HCT116 (cell line): ENCODE data around the gene KRT74. TPM values are rescaled to one million over a fixed set of nuclear protein-coding genes. Genes with fewer than 3 reads are reported as not detected.

ENCODE experiments used
- ATAC-seq: fragments of 200-7000 bp; cut with Tn5 transposase; 2 replicates; pipeline ENCODE4 v1.9.1; 2020; ENCODE audit warnings: mild to moderate bottlenecking, moderate library complexity
- BruUV-seq: library from RNA; stranded (reverse); fragments of 400-500 nt; replicated peaks from 2 replicates; lab custom pipeline; 2021; lab: Mats Ljungman, UMichigan
- CTCF ChIA-PET: fragments of 300-600 bp; sonication (Branson Sonifier 250); formaldehyde crosslinking; loops from one replicate; lab custom pipeline; 2021; ENCODE audit warnings: antibody characterized with exemption; lab: Charles Lee
- POLR2A ChIA-PET: fragments of 300-600, 350-600 bp; sonication (Branson Sonifier 250); formaldehyde crosslinking; loops from one replicate; lab custom pipeline; 2021; ENCODE audit warnings: antibody characterized with exemption; lab: Charles Lee
- RAD21 ChIA-PET, 2 experiments: fragments of 300-600 bp; sonication (Branson Sonifier 250); formaldehyde crosslinking; loops; one replicate each; lab custom pipeline; 2023; ENCODE audit warnings: low total read pairs in 2 of 2; ENCODE audit not compliant: uncharacterized antibody in 2 of 2, unreplicated experiment in 2 of 2, low non-redundant PET in 1 of 2; lab: Charles Lee
- DNase-seq: peaks from one replicate; pipeline ENCODE4 v3.0.0-alpha.2; 2010; ENCODE audit warnings: low read depth, low spot score
- H2AFZ ChIP-seq: fragments of 200-600 bp; shearing (Covaris generic), sonication (generic); 2 replicates; pipeline ENCODE4 v1.6.1; 2017; ENCODE audit warnings: low read depth, mixed run types, mixed read lengths, antibody characterized with exemption, low read length; ENCODE audit not compliant: poor library complexity, severe bottlenecking
- H3K27ac ChIP-seq: 2 replicates; pipeline ENCODE4 v1.5.1; 2012; ENCODE audit warnings: low read depth, low read length
- H3K27me3 ChIP-seq: fragments of 200-600 bp; sonication (generic); 2 replicates; pipeline ENCODE4 v1.6.1; 2016; ENCODE audit warnings: mixed run types, low read length, mixed read lengths; ENCODE audit not compliant: insufficient read depth
- H3K36me3 ChIP-seq, 2 experiments: fragments of 200-500 bp in 1 of 2; fragments of 200-600 bp in 1 of 2; sonication (Bioruptor generic) in 1 of 2; sonication (generic) in 1 of 2; 2 replicates each; pipeline versions ENCODE4 v1.5.1 to v1.6.1; 2014 to 2016; ENCODE audit warnings: low read length in 2 of 2, inconsistent platforms in 1 of 2, mixed read lengths in 1 of 2, mixed run types in 1 of 2; ENCODE audit not compliant: insufficient read depth in 2 of 2, control insufficient read depth in 1 of 2
- H3K4me1 ChIP-seq, 2 experiments: fragments of 200-600 bp in 1 of 2; sonication (generic) in 1 of 2; 2 replicates each; pipeline versions ENCODE4 v1.5.1 to v1.6.1; 2012 to 2017; ENCODE audit warnings: low read length in 2 of 2, inconsistent platforms in 1 of 2, mild to moderate bottlenecking in 1 of 2, mixed read lengths in 1 of 2, mixed run types in 1 of 2, moderate library complexity in 1 of 2; ENCODE audit not compliant: insufficient read depth in 2 of 2, control insufficient read depth in 1 of 2
- H3K4me2 ChIP-seq: fragments of 200-600 bp; sonication (generic); 2 replicates; pipeline ENCODE4 v1.6.1; 2017; ENCODE audit warnings: mixed run types, low read length, mixed read lengths
- H3K4me3 ChIP-seq, 2 experiments: fragments of 200-600 bp in 1 of 2; sonication (generic) in 1 of 2; replicated peaks in 1 of 2; 2 replicates each; pipeline ENCODE4 v1.5.1; 2011 to 2016; ENCODE audit warnings: low read length in 2 of 2, control low read depth in 1 of 2, low read depth in 1 of 2, mild to moderate bottlenecking in 1 of 2, mixed read lengths in 1 of 2, mixed run types in 1 of 2
- H3K79me2 ChIP-seq: fragments of 200-600 bp; sonication (generic); 2 replicates; pipeline ENCODE4 v1.6.1; 2017; ENCODE audit warnings: mild to moderate bottlenecking, mixed run types, low read length, moderate library complexity, mixed read lengths; ENCODE audit not compliant: insufficient read depth
- H3K9ac ChIP-seq: fragments of 200-600 bp; sonication (generic); 2 replicates; pipeline ENCODE4 v1.6.1; 2016; ENCODE audit warnings: low read length, mixed read lengths
- H3K9me2 ChIP-seq: fragments of 200-600 bp; sonication (generic), shearing (Covaris generic); 2 replicates; pipeline ENCODE4 v1.6.1; 2017; ENCODE audit warnings: mixed run types, mild to moderate bottlenecking, moderate library complexity; ENCODE audit not compliant: insufficient read depth
- H3K9me3 ChIP-seq, 2 experiments: fragments of 200-500 bp in 1 of 2; fragments of 200-600 bp in 1 of 2; sonication (Bioruptor generic) in 1 of 2; sonication (generic) in 1 of 2; 2 replicates each; pipeline ENCODE4 v1.6.1; 2014 to 2017; ENCODE audit warnings: low read length in 2 of 2, mixed read lengths in 2 of 2, inconsistent platforms in 1 of 2, low read depth in 1 of 2, mild to moderate bottlenecking in 1 of 2, mixed run types in 1 of 2, moderate library complexity in 1 of 2; ENCODE audit not compliant: control insufficient read depth in 1 of 2, insufficient read depth in 1 of 2
- H4K20me1 ChIP-seq: fragments of 200-600 bp; sonication (generic), shearing (Covaris generic); 2 replicates; pipeline ENCODE4 v1.6.1; 2017; ENCODE audit warnings: mixed run types, mild to moderate bottlenecking, moderate library complexity; ENCODE audit not compliant: insufficient read depth
- ATF3 ChIP-seq: IDR thresholded peaks from 2 replicates; pipeline ENCODE4 v1.6.1; 2012
- CBX3 ChIP-seq: IDR thresholded peaks from 2 replicates; pipeline ENCODE4 v1.6.1; 2012; ENCODE audit warnings: low read depth
- CEBPB ChIP-seq: IDR thresholded peaks from 2 replicates; pipeline ENCODE4 v1.6.1; 2012; ENCODE audit warnings: low read depth
- CTCF ChIP-seq, 3 experiments: fragments of 200-600 bp in 1 of 3; sonication (generic) in 1 of 3; IDR thresholded peaks in 2 of 3; conservative IDR thresholded peaks in 1 of 3; 2 replicates each; pipeline ENCODE4 v1.5.1; 2012 to 2017; ENCODE audit warnings: low read depth in 2 of 3, low read length in 2 of 3, antibody characterized with exemption in 1 of 3, borderline replicate concordance in 1 of 3, control low read depth in 1 of 3, mild to moderate bottlenecking in 1 of 3, mixed read lengths in 1 of 3, mixed run types in 1 of 3, moderate library complexity in 1 of 3; ENCODE audit not compliant: insufficient read depth in 1 of 3
- FOSL1 ChIP-seq: IDR thresholded peaks from 2 replicates; pipeline ENCODE4 v1.6.1; 2012; ENCODE audit warnings: low read depth
- JUND ChIP-seq: IDR thresholded peaks from 2 replicates; pipeline ENCODE4 v1.6.1; 2012
- POLR2A ChIP-seq: IDR thresholded peaks from 2 replicates; pipeline ENCODE4 v1.7.0; 2011; ENCODE audit warnings: borderline replicate concordance; ENCODE audit not compliant: insufficient read depth, insufficient read length; ENCODE audit errors: extremely low read depth
- RAD21 ChIP-seq: IDR thresholded peaks from 2 replicates; pipeline ENCODE4 v1.6.1; 2012; ENCODE audit warnings: low read depth, mild to moderate bottlenecking
- SIN3A ChIP-seq: IDR thresholded peaks from 2 replicates; pipeline ENCODE4 v1.6.1; 2012; ENCODE audit warnings: low read depth
- TCF7L2 ChIP-seq: IDR thresholded peaks from 2 replicates; pipeline ENCODE4 v1.7.0; 2011; ENCODE audit warnings: borderline replicate concordance, inconsistent platforms; ENCODE audit not compliant: insufficient read depth, insufficient read length; ENCODE audit errors: extremely low read depth
- YY1 ChIP-seq: IDR thresholded peaks from 2 replicates; pipeline ENCODE4 v1.6.1; 2011; ENCODE audit warnings: low read length, low read depth, moderate library complexity, mild to moderate bottlenecking; ENCODE audit not compliant: insufficient replicate concordance; ENCODE audit errors: extremely low read depth
- ZBTB33 ChIP-seq: IDR thresholded peaks from 2 replicates; pipeline ENCODE4 v1.6.1; 2011; ENCODE audit warnings: mild to moderate bottlenecking, low read length, moderate library complexity; ENCODE audit not compliant: insufficient replicate concordance; ENCODE audit errors: extremely low read depth
- ZFX ChIP-seq: fragments of 450-650 bp; IDR thresholded peaks from 2 replicates; pipeline ENCODE4 v1.6.1; 2017
- ZNF274 ChIP-seq: fragments of 200-500 bp; sonication (Bioruptor generic); IDR thresholded peaks from 2 replicates; pipeline ENCODE4 v1.6.1; 2014; ENCODE audit warnings: mild to moderate bottlenecking, low read depth, low read length, inconsistent platforms
- intact Hi-C: fragments of 100-400 bp; cut with micrococcal nuclease; formaldehyde crosslinking; loops from 2 replicates; pipeline ENCODE4 v1.10.0; 2022
- total RNA-seq: library from RNA; stranded (reverse); gene quantifications from one replicate; pipeline ENCODE4 v1.2.1, GENCODE V29; 2021; ENCODE audit not compliant: unreplicated experiment

Gene KRT74
- total RNA-seq, 1 experiment from 2014 or later = not detected

GRCh38 chr12:52582486-52582885 is 8.8 kb upstream of the KRT74 start:
- H3K27ac ChIP-seq = no peak overlapping the region

GRCh38 chr12:52581481-52581880 is 7.8 kb upstream of the KRT74 start:
- Histone ChIP-seq H3K9me3 (no peaks in the 10 kb centered on the region), H3K27me3 (no peaks in the 10 kb centered on the region), H3K4me3 (no peak overlapping the region), H2AFZ (no peak overlapping the region), H3K79me2 (no peaks in the 10 kb centered on the region), H3K9ac (no peak overlapping the region), H4K20me1 (no peaks in the 10 kb centered on the region), H3K4me2 (no peak overlapping the region), H3K4me1 (peaks cover 0 to 40% of the 10 kb centered on the region in 2 experiments; a peak in 3 of 4 replicates), H3K9me2 (no peaks in the 10 kb centered on the region), H3K27ac (no peak overlapping the region), H3K36me3 (no peaks in the 10 kb centered on the region)
- ChIA-PET CTCF (interaction anchor here (2.5 to 4.6 kb wide), 4 partner anchors 186 to 298 kb away, joined by 16 to 29 read pairs (median 22); no protein-coding TSS in a partner anchor), POLR2A (no interaction called here), RAD21 (interaction anchor here (0.8 to 2.5 kb wide), 4 partner anchors 8 to 298 kb away, joined by 3 to 7 read pairs (median 4); partner anchors contain the start of gene KRT74 (in 1 of the 2))
- DNase-seq = no peak
- BruUV-seq = no TSS peak
- intact Hi-C loops = loop anchor here (5.0 kb wide), 2 partner anchors 189 to 424 kb away; no protein-coding TSS in a partner anchor
- ATAC-seq = no peak
- TF ChIP-seq TCF7L2 = no peak
- no peak for TF ChIP-seq SIN3A
- TF ChIP-seq ATF3 = no peak
- TF ChIP-seq POLR2A = no peak
- TF ChIP-seq ZFX = no peak
- no peak for TF ChIP-seq RAD21
- TF ChIP-seq JUND = no peak
- TF ChIP-seq FOSL1 = no peak
- no peak for TF ChIP-seq CEBPB
- no peak for TF ChIP-seq YY1
- no peak for TF ChIP-seq ZBTB33
- TF ChIP-seq CTCF (IDR thresholded peaks at IDR 0.05 in 2 of 3, conservative IDR thresholded peaks at IDR 0.05 in 1 of 3; ENCODE audit: borderline replicate concordance in 1 of 3, insufficient read depth in 1 of 3, low read depth in 2 of 3, low read length in 2 of 3) = no peak
- no peak for TF ChIP-seq ZNF274

More at GRCh38 chr12:52582486-52582885, 8.8 kb upstream of the KRT74 start:
- no TSS peak for BruUV-seq
- Histone ChIP-seq H3K9ac (no peak overlapping the region), H3K79me2 (no peaks in the 10 kb centered on the region), H3K27me3 (no peaks in the 10 kb centered on the region), H3K4me1 (peaks cover 0 to 40% of the 10 kb centered on the region in 2 experiments; a peak in 3 of 4 replicates), H3K9me3 (no peaks in the 10 kb centered on the region), H3K4me3 (no peak overlapping the region), H3K36me3 (no peaks in the 10 kb centered on the region), H3K9me2 (no peaks in the 10 kb centered on the region), H2AFZ (no peak overlapping the region), H4K20me1 (no peaks in the 10 kb centered on the region), H3K4me2 (peak overlapping the region; percentile 29; the same call in 1 of the 2 replicates)
- TF ChIP-seq ATF3 (no peak), CBX3 (no peak), RAD21 (no peak)
- no peak for DNase-seq
- intact Hi-C loops = loop anchor here (2.0 to 5.0 kb wide), 4 partner anchors 190 to 440 kb away; no protein-coding TSS in a partner anchor
- RAD21 ChIA-PET = interaction anchor here (1.0 to 2.5 kb wide), 4 partner anchors 9 to 298 kb away, joined by 3 to 7 read pairs (median 6); partner anchors contain the start of gene KRT74 (in 1 of the 2)
- POLR2A ChIA-PET = no interaction called here
- CTCF ChIA-PET = interaction anchor here (0.9 to 4.6 kb wide), 6 partner anchors 10 to 297 kb away, joined by 3 to 29 read pairs (median 18); no protein-coding TSS in a partner anchor
- ATAC-seq = peak; percentile 33
